Breast epithelium (tissue), 3 donors: ENCODE data around the gene ALDH1A3.

Source experiments
- POLR2A ChIP-seq: fragments of 450-650 bp; IDR thresholded peaks from one replicate; pipeline ENCODE4 v1.6.1; 2016; ENCODE audit warnings: antibody characterized with exemption, mild to moderate bottlenecking, moderate library complexity
- POLR2AphosphoS5 ChIP-seq, 3 donors: sonication (generic); formaldehyde crosslinking; IDR thresholded peaks; one replicate each; pipeline ENCODE4 v1.6.1; 2017; ENCODE audit warnings: antibody characterized with exemption in 3 of 3
- TF ChIP-seq, protein P1 (sequence below), 3 donors: fragments of 450-650 bp; IDR thresholded peaks; one replicate each; pipeline ENCODE4 v1.5.1; 2016 to 2017; ENCODE audit warnings: antibody characterized with exemption in 3 of 3, mild to moderate bottlenecking in 3 of 3, moderate library complexity in 3 of 3

DNA sequence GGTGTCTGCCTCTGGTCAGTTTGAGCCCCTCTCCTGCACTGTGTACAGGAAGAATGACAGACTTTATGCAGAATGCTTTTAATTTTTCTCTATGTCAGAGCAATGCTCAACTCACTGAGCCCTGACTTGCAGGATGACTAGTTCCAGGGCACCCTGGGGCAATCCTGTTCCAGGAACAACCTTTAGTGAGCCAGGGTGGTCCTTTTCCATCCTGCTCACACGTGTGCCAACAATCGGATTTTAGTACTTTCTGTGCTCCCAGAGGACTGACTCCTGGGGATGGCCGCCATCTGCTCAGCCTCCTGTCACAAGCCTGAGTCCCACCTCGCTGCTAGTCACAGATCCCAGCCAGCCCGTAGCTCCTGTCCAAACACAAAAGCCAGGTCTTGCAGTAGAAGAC, 48.2 kb upstream of the ALDH1A3 start:
- no peak for TF ChIP-seq POLR2A
- TF ChIP-seq, protein P1, sequence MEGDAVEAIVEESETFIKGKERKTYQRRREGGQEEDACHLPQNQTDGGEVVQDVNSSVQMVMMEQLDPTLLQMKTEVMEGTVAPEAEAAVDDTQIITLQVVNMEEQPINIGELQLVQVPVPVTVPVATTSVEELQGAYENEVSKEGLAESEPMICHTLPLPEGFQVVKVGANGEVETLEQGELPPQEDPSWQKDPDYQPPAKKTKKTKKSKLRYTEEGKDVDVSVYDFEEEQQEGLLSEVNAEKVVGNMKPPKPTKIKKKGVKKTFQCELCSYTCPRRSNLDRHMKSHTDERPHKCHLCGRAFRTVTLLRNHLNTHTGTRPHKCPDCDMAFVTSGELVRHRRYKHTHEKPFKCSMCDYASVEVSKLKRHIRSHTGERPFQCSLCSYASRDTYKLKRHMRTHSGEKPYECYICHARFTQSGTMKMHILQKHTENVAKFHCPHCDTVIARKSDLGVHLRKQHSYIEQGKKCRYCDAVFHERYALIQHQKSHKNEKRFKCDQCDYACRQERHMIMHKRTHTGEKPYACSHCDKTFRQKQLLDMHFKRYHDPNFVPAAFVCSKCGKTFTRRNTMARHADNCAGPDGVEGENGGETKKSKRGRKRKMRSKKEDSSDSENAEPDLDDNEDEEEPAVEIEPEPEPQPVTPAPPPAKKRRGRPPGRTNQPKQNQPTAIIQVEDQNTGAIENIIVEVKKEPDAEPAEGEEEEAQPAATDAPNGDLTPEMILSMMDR (IDR thresholded peaks at IDR 0.05), result no peak
- no peak for TF ChIP-seq POLR2AphosphoS5 (IDR thresholded peaks at IDR 0.05)
